HG03097 (cell line): Measurements from ENCODE around the gene ZFAND3.
"Not testable (repeated sequence)": the region's sequence is repeated elsewhere in the genome, so short reads cannot be mapped to it uniquely, and the experiment has no call there.

Source experiments
- ATAC-seq: cut with Tn5 transposase; IDR thresholded peaks from one replicate; pipeline ENCODE4 v1.9.1; 2021; ENCODE audit not compliant: unreplicated experiment, low FRiP score

The ZFAND3 gene

GRCh38 chr6:38033442-38033982 lies 214.0 kb downstream of the ZFAND3 start:
- no peak for ATAC-seq

- no peak for ATAC-seq
Observed at GRCh38 chr6:38034274-38034914, 214.9 kb downstream of the ZFAND3 start.

- no peak for ATAC-seq
Observed at GRCh38 chr6:38035478-38035877, 216.0 kb downstream of the ZFAND3 start.

GRCh38 chr6:38039502-38039901 lies 220.0 kb downstream of the ZFAND3 start:
- no peak for ATAC-seq

- ATAC-seq: no peak
Observed at GRCh38 chr6:38040254-38040653, 220.7 kb downstream of the ZFAND3 start.

- no peak for ATAC-seq
Observed at GRCh38 chr6:38043259-38043753, 223.8 kb downstream of the ZFAND3 start.

GRCh38 chr6:38045701-38046305 lies 226.3 kb downstream of the ZFAND3 start:
- ATAC-seq: no peak

GRCh38 chr6:38047562-38047961 lies 228.0 kb downstream of the ZFAND3 start:
- no peak for ATAC-seq

GRCh38 chr6:38049861-38050397 lies 230.4 kb downstream of the ZFAND3 start:
- not testable (repeated sequence) for ATAC-seq

- ATAC-seq: no peak
Observed at GRCh38 chr6:38051819-38052434, 232.4 kb downstream of the ZFAND3 start.

GRCh38 chr6:38054527-38055202 lies 235.1 kb downstream of the ZFAND3 start:
- ATAC-seq: no peak

GRCh38 chr6:38055203-38055589 lies 235.7 kb downstream of the ZFAND3 start:
- ATAC-seq: no peak

- ATAC-seq: no peak
Observed at GRCh38 chr6:38056361-38056760, 236.8 kb downstream of the ZFAND3 start.

- ATAC-seq: no peak
Observed at GRCh38 chr6:38057994-38058393, 238.5 kb downstream of the ZFAND3 start.

GRCh38 chr6:38062066-38062465 lies 242.5 kb downstream of the ZFAND3 start:
- no peak for ATAC-seq

- no peak for ATAC-seq
Observed at GRCh38 chr6:38063973-38064372, 244.4 kb downstream of the ZFAND3 start.

GRCh38 chr6:38064431-38064830 lies 244.9 kb downstream of the ZFAND3 start:
- no peak for ATAC-seq

GRCh38 chr6:38065734-38066305 lies 246.3 kb downstream of the ZFAND3 start:
- ATAC-seq: no peak

- no peak for ATAC-seq
Observed at GRCh38 chr6:38067263-38067980, 247.9 kb downstream of the ZFAND3 start.
